HepG2 (cell line): Measurements from ENCODE around the gene CCDC57. TPM values are rescaled to one million over a fixed set of nuclear protein-coding genes. Genes with fewer than 3 reads are reported as not detected.

ENCODE experiments used
- ATAC-seq: fragments of 200-7000 bp; cut with Tn5 transposase; 3 replicates; pipeline ENCODE4 v1.9.1; 2020; ENCODE audit warnings: mild to moderate bottlenecking, moderate library complexity
- BruUV-seq: library from RNA; stranded (reverse); fragments of 400-500 nt; replicated peaks from 2 replicates; lab custom pipeline; 2021; lab: Mats Ljungman, UMichigan
- CTCF ChIA-PET: fragments of 300-600 bp; formaldehyde crosslinking; extraction: SDS; loops from one replicate; lab custom pipeline; 2021; ENCODE audit warnings: low total read pairs, inconsistent platforms, low intra/inter-chr PET ratio; lab: Yijun Ruan, JAX
- POLR2A ChIA-PET: fragments of 350-600 bp; sonication (Branson Sonifier 250); formaldehyde crosslinking; loops from one replicate; lab custom pipeline; 2020; ENCODE audit warnings: antibody characterized with exemption, inconsistent platforms; lab: Yijun Ruan, JAX
- DNase-seq: peaks from one replicate; pipeline ENCODE4 v3.0.0-alpha.2; 2015; ENCODE audit warnings: low spot score
- FAIRE-seq: peaks from 3 replicates; lab custom pipeline; 2011; peaks lifted over from hg19 to GRCh38; lab: Jason Lieb, UNC
- H2AFZ ChIP-seq: one replicate; pipeline ENCODE4 v1.6.1; 2011; ENCODE audit warnings: low read length, inconsistent platforms
- H3K27ac ChIP-seq: fragments of 300-600 bp; 3 replicates; pipeline ENCODE4 v1.8.0; 2011; ENCODE audit warnings: mixed run types, mild to moderate bottlenecking, mixed read lengths, low read length, inconsistent platforms; ENCODE audit not compliant: insufficient read depth; ENCODE audit errors: extremely low read length
- H3K27me3 ChIP-seq, 2 experiments: fragments of 200-600 bp in 1 of 2; 2 replicates in 1 of 2; 3 replicates in 1 of 2; pipeline versions ENCODE4 v1.6.0 to v1.8.0; 2011; ENCODE audit warnings: low read length in 2 of 2, mild to moderate bottlenecking in 2 of 2, moderate library complexity in 2 of 2, inconsistent platforms in 1 of 2; ENCODE audit not compliant: insufficient read depth in 2 of 2, control insufficient read depth in 1 of 2
- H3K36me3 ChIP-seq, 2 experiments: fragments of 200-600 bp in 1 of 2; replicated peaks in 1 of 2; 2 replicates in 1 of 2; 3 replicates in 1 of 2; pipeline versions ENCODE4 v1.5.1 to v1.8.0; 2011; ENCODE audit warnings: low read length in 2 of 2, inconsistent platforms in 1 of 2; ENCODE audit not compliant: insufficient read depth in 2 of 2, control insufficient read depth in 1 of 2
- H3K4me1 ChIP-seq: 2 replicates; pipeline ENCODE4 v1.5.1; 2012; ENCODE audit warnings: low read length, inconsistent platforms; ENCODE audit not compliant: insufficient read depth
- H3K4me2 ChIP-seq: 2 replicates; pipeline ENCODE4 v1.6.0; 2011; ENCODE audit warnings: low read depth, low read length, inconsistent platforms
- H3K4me3 ChIP-seq, 3 experiments: fragments of 200-600 bp in 1 of 3; sonication (generic), shearing (Covaris generic) in 1 of 3; replicated peaks in 1 of 3; 2 replicates each; pipeline ENCODE4 v1.5.1; 2011 to 2016; ENCODE audit warnings: low read length in 3 of 3, inconsistent platforms in 2 of 3, low read depth in 2 of 3, mild to moderate bottlenecking in 2 of 3, control low read depth in 1 of 3, mixed read lengths in 1 of 3; ENCODE audit not compliant: insufficient read depth in 1 of 3
- H3K79me2 ChIP-seq: one replicate; pipeline ENCODE4 v1.6.1; 2011; ENCODE audit warnings: low read length, inconsistent platforms; ENCODE audit not compliant: insufficient read depth
- H3K9ac ChIP-seq: 2 replicates; pipeline ENCODE4 v1.6.0; 2011; ENCODE audit warnings: mild to moderate bottlenecking, low read depth, low read length, inconsistent platforms; ENCODE audit not compliant: insufficient read depth
- H3K9me3 ChIP-seq: 2 replicates; pipeline ENCODE4 v1.5.1; 2012; ENCODE audit warnings: mild to moderate bottlenecking, low read length
- H4K20me1 ChIP-seq: 2 replicates; pipeline ENCODE4 v1.6.0; 2011; ENCODE audit warnings: inconsistent platforms, mild to moderate bottlenecking, low read length, moderate library complexity; ENCODE audit not compliant: insufficient read depth
- AGO2 ChIP-seq: fragments of 200-400 bp; formaldehyde crosslinking; optimal IDR thresholded peaks from 2 replicates; pipeline ENCODE3; 2017; ENCODE audit warnings: mild to moderate bottlenecking, low read depth, low read length, moderate library complexity
- FIP1L1 ChIP-seq: fragments of 200-400 bp; formaldehyde crosslinking; IDR thresholded peaks from 2 replicates; pipeline ENCODE4 v1.6.1; 2018; ENCODE audit warnings: low read depth, mild to moderate bottlenecking, low read length, moderate library complexity, borderline replicate concordance; ENCODE audit not compliant: insufficient read depth
- POLR2AphosphoS5 ChIP-seq: IDR thresholded peaks from 2 replicates; pipeline ENCODE4 v1.6.1; 2012; ENCODE audit warnings: low read depth, low read length
- ZBTB38 ChIP-seq: sonication (generic); formaldehyde crosslinking; IDR thresholded peaks from 2 replicates; pipeline ENCODE4 v1.5.1; 2020; ENCODE audit warnings: mild to moderate bottlenecking, missing genetic modification reagents
- WGBS: methylation state at CpG from one replicate; pipeline ENCODE4 v1.1.6; 2017; ENCODE audit warnings: low lambda C conversion rate; 5-methylcytosine and 5-hydroxymethylcytosine counted together
- in situ Hi-C: cut with HindIII; loops from 2 replicates; pipeline ENCODE4 v1.10.0; 2017; ENCODE audit warnings: low pct_unique_long_range_greater_than_20kb; ENCODE audit not compliant: extremely low pct_ligation_motif_present
- intact Hi-C: fragments of 100-400 bp; cut with micrococcal nuclease; formaldehyde crosslinking; loops from one replicate; pipeline ENCODE4 v1.10.0; 2022; ENCODE audit not compliant: unreplicated experiment
- polyA plus RNA-seq, 8 experiments: library from polyadenylated mRNA; depleted of rRNA in 3 of 8; stranded (reverse) in 7 of 8; unstranded in 1 of 8; fragments of >200 nt; fragmentation: Illumina TruSeq in 4 of 8; extraction: Trizol in 4 of 8; gene quantifications; 2 replicates each; pipeline versions ENCODE4 v1.2.1 to v1.2.3, GENCODE V29; 2011 to 2016; ENCODE audit warnings: low read depth in 4 of 8, missing spikeins in 1 of 8, mixed read lengths in 1 of 8; ENCODE audit not compliant: insufficient read depth in 1 of 8
- total RNA-seq, 5 experiments: library from RNA; depleted of rRNA; stranded (reverse); fragments of >200 nt; fragmentation: Illumina TruSeq; extraction: Trizol; gene quantifications; 2 replicates each; pipeline ENCODE4 v1.2.3, GENCODE V29; 2016; ENCODE audit warnings: low read depth in 1 of 5
- TF ChIP-seq, protein P1 (sequence below): sonication (generic); formaldehyde crosslinking; IDR thresholded peaks from 2 replicates; pipeline ENCODE4 v1.4.0; 2020; ENCODE audit warnings: missing genetic modification reagents, borderline replicate concordance
- TF ChIP-seq, protein P2 (sequence below): IDR thresholded peaks from 2 replicates; pipeline ENCODE4 v1.6.1; 2016; ENCODE audit warnings: mild to moderate bottlenecking, missing biosample characterization, missing genetic modification reagents
- TF ChIP-seq, protein P3 (sequence below): sonication (generic); formaldehyde crosslinking; IDR thresholded peaks from 2 replicates; pipeline ENCODE4 v1.5.1; 2020; ENCODE audit warnings: missing genetic modification reagents, mild to moderate bottlenecking, borderline replicate concordance

The CCDC57 gene
- total and polyA plus RNA-seq, 2 of the 13 experiments (the other 11 are each of a cell fraction or from before 2014, with no cell fraction given), result 59.3 to 59.9 TPM

DNA sequence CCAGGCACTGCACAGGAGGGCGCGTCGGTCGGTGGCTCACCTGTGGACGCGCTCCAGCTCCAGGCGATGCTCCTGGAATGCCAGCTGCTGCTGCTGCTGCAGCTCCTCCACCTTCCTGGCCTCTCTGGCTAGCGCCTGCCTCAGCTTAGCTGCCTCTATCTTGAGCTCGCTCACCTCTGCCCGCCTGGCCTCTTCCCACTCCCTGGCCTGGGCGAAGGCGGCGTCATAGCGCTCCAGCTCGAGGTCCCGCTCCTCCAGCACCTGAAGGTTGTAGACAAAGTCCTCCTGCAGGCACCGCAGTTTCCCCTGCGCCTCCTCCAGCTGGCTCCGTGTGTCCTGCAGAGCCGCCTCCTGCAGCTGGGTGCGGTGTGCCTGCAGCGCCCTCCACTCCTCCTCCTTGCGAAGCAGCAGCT is 11.1 kb downstream of the CCDC57 start:
- FAIRE-seq, result no peak

More for the DNA sequence above, 11.1 kb downstream of the CCDC57 start:
- TF ChIP-seq, protein P1, sequence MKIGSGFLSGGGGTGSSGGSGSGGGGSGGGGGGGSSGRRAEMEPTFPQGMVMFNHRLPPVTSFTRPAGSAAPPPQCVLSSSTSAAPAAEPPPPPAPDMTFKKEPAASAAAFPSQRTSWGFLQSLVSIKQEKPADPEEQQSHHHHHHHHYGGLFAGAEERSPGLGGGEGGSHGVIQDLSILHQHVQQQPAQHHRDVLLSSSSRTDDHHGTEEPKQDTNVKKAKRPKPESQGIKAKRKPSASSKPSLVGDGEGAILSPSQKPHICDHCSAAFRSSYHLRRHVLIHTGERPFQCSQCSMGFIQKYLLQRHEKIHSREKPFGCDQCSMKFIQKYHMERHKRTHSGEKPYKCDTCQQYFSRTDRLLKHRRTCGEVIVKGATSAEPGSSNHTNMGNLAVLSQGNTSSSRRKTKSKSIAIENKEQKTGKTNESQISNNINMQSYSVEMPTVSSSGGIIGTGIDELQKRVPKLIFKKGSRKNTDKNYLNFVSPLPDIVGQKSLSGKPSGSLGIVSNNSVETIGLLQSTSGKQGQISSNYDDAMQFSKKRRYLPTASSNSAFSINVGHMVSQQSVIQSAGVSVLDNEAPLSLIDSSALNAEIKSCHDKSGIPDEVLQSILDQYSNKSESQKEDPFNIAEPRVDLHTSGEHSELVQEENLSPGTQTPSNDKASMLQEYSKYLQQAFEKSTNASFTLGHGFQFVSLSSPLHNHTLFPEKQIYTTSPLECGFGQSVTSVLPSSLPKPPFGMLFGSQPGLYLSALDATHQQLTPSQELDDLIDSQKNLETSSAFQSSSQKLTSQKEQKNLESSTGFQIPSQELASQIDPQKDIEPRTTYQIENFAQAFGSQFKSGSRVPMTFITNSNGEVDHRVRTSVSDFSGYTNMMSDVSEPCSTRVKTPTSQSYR (CRISPR knock-in tag), result no peak
- peak; percentile 27 for TF ChIP-seq AGO2
- TF ChIP-seq POLR2AphosphoS5, result no peak
- TF ChIP-seq ZBTB38 (CRISPR knock-in tag), result peak; percentile 40; the same call in 1 of the 2 replicates
- no peak for TF ChIP-seq FIP1L1
- TF ChIP-seq, protein P2, sequence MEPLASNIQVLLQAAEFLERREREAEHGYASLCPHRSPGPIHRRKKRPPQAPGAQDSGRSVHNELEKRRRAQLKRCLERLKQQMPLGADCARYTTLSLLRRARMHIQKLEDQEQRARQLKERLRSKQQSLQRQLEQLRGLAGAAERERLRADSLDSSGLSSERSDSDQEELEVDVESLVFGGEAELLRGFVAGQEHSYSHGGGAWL (CRISPR knock-in tag), result 0 out of 2 replicates have a peak, but pooled peaks have one; percentile 27
- TF ChIP-seq, protein P3, sequence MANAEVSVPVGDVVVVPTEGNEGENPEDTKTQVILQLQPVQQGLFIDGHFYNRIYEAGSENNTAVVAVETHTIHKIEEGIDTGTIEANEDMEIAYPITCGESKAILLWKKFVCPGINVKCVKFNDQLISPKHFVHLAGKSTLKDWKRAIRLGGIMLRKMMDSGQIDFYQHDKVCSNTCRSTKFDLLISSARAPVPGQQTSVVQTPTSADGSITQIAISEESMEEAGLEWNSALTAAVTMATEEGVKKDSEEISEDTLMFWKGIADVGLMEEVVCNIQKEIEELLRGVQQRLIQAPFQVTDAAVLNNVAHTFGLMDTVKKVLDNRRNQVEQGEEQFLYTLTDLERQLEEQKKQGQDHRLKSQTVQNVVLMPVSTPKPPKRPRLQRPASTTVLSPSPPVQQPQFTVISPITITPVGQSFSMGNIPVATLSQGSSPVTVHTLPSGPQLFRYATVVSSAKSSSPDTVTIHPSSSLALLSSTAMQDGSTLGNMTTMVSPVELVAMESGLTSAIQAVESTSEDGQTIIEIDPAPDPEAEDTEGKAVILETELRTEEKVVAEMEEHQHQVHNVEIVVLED (CRISPR knock-in tag), result no peak
- H3K4me1 ChIP-seq, result peaks cover 18% of the 10 kb centered on the region
- POLR2A ChIA-PET, result no interaction called here
- H2AFZ ChIP-seq, result no peak overlapping the region
- DNase-seq, result no peak
- H3K9ac ChIP-seq, result no peak overlapping the region
- H3K36me3 ChIP-seq, result peaks cover 7 to 13% of the 10 kb centered on the region in 2 experiments; a peak in 4 of 5 replicates
- no TSS peak for BruUV-seq
- no peak for ATAC-seq
- intact Hi-C loops (no loop called here), in situ Hi-C loops (no loop called here)
- 97% methylated on average over 20 of the region's 23 CpGs for WGBS
- no peaks in the 10 kb centered on the region for H3K27me3 ChIP-seq
- no peaks in the 10 kb centered on the region for H3K9me3 ChIP-seq
- H3K27ac ChIP-seq, result no peak overlapping the region
- no peak overlapping the region for H3K4me2 ChIP-seq
- H3K4me3 ChIP-seq, result no peak overlapping the region
- CTCF ChIA-PET, result no interaction called here
- H3K79me2 ChIP-seq, result no peaks in the 10 kb centered on the region
- no peaks in the 10 kb centered on the region for H4K20me1 ChIP-seq
